GM12865 (cell line): Measurements from ENCODE around the gene HSPG2.
A peak's percentile ranks its signal among the peaks of the same experiment; 100 is the strongest.
"Not testable (repeated sequence)": the region's sequence is repeated elsewhere in the genome, so short reads cannot be mapped to it uniquely, and the experiment has no call there.

Source experiments
- DNase-seq: peaks from one replicate; pipeline ENCODE4 v3.0.0; 2010; ENCODE audit warnings: low read depth
- H3K4me3 ChIP-seq: 2 replicates; pipeline ENCODE4 v1.5.1; 2011; ENCODE audit warnings: mild to moderate bottlenecking, low read depth, low read length, control low read depth
- TF ChIP-seq, protein P1 (sequence below): IDR thresholded peaks from 2 replicates; pipeline ENCODE4 v1.5.1; 2011; ENCODE audit warnings: low read length, control low read depth, low read depth, inconsistent platforms; ENCODE audit not compliant: insufficient read depth; ENCODE audit errors: missing control alignments

The HSPG2 gene

DNA sequence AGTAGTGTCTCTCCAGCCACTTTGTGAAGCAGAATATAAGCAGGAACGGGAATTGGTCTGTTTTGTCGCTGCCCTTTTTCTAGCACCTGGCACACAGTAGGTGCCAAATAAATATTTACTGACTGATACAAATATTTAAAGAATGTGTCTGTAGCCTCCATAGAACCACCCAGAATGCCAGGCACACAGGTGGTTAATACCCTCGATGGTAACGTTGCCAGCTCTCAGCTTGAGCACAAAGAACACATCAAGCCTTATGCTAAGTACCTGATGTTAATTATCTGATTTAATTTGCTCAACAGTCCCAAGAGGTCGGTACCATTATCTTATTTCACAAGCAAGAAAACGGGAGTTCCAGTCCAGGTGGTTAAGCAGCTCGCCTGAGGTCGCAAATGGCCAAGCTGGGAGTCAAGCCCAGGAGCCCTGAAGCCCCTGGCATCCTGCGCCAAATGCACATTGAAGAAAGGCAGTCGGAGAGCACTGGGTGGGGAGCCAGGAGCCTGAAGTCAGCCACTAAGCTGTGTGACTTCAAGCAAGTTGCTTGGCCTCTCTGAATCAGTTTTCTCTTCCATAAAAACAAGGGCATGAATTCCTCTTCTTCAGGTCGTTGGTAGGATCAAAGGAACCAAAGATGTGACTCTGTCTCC, 26.4 kb downstream of the HSPG2 start:
- TF ChIP-seq, protein P1, sequence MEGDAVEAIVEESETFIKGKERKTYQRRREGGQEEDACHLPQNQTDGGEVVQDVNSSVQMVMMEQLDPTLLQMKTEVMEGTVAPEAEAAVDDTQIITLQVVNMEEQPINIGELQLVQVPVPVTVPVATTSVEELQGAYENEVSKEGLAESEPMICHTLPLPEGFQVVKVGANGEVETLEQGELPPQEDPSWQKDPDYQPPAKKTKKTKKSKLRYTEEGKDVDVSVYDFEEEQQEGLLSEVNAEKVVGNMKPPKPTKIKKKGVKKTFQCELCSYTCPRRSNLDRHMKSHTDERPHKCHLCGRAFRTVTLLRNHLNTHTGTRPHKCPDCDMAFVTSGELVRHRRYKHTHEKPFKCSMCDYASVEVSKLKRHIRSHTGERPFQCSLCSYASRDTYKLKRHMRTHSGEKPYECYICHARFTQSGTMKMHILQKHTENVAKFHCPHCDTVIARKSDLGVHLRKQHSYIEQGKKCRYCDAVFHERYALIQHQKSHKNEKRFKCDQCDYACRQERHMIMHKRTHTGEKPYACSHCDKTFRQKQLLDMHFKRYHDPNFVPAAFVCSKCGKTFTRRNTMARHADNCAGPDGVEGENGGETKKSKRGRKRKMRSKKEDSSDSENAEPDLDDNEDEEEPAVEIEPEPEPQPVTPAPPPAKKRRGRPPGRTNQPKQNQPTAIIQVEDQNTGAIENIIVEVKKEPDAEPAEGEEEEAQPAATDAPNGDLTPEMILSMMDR: no peak
- DNase-seq: no peak
- H3K4me3 ChIP-seq: no peak overlapping the region

DNA sequence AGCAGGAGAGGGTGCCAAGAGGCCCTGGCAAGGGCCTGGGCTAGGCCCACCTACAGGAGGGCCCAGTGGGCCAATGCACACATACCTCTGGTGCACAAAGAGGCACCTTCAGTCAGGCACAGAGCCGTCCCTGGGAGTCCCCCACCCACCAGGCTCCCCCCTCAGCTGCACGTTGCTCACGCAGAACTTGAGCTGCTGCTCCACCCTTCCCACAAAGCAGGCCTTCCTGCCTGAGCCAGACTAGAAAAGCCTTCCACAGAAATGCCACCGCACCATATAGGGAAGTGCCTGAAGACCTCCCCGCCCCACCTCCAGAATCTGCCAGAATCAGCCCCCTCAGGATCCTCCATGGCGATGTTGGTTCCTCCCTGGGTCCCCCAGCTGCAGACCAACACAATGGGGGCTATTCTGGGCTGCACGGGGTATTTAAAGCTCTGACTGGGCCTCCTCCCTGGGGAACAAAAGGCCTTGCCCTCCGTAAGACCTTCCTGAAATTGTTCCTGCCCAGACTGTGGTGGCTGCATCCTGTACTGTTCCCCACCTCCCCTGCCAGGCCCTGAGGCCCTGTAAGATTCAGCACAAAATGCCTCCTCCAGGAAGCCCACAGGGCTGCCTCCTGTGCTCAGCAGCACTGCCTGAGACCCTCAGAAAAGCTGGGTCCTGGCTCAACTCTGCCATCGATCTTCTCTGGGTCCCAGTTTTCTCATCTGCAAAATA, 27.2 kb downstream of the HSPG2 start:
- TF ChIP-seq, protein P1: no peak
- 0 out of 2 replicates have a peak overlapping the region, but pooled peaks have one; percentile 7 for H3K4me3 ChIP-seq
- peak; percentile 46 for DNase-seq

DNA sequence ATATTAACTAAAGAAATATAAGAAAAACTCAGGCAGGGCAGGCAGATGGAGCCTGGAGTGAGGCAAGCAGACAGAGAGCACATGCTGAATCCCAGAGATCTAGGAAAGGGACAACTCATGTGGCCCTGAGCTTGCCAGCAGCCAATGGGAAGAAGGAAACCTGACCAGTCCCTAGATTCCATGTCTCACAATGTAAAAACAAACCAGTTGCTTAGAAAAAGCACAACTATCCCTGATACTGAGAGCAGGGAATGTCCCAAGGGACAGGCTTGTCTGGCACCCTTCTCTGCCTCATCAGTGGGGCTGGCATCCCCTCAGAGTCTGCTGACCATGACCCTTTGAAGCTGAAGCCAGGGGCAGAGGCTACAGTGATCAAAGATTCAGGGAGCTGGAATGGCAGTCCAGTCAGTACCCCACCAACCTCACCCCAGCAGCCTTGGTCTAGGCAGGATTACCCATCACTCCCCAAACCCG, 27.8 kb downstream of the HSPG2 start:
- TF ChIP-seq, protein P1: no peak
- DNase-seq: no peak

DNA sequence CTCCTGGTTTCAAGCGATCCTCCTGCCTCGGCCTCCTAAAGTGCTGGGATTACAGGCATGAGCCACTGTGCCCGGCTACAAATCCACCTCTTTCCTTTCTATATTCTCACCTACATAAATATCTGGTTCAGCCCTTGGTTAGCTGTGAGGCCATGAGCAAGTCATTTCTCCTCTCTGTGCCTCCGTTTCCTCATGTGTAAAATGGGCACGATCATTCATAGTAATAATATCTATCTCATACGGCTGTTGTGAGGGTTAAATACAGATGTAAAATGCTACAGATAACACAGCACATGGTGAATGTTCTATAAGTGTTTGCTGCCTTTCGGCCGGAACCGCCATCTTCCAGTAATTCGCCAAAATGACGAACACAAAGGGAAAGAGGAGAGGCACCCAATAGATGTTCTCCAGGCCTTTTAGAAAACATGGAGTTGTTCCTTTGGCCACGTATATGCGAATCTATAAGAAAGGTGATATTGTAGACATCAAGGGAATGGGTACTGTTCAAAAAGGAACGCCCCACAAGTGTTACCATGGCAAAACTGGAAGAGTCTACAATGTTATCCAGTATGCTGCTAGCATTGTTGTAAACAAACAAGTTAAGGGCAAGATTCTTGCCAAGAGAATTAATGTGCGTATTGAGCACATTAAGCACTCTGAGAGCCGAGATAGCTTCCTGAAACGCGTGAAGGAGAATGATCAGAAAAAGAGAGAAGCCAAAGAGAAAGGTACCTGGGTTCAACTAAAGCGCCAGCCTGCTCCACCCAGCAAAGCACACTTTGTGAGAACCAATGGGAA, 29.2 kb downstream of the HSPG2 start:
- not testable (repeated sequence) for DNase-seq, H3K4me3 ChIP-seq

More for the DNA sequence above, 27.8 kb downstream of the HSPG2 start:
- 0 out of 2 replicates have a peak overlapping the region, but pooled peaks have one; percentile 7 for H3K4me3 ChIP-seq

DNA sequence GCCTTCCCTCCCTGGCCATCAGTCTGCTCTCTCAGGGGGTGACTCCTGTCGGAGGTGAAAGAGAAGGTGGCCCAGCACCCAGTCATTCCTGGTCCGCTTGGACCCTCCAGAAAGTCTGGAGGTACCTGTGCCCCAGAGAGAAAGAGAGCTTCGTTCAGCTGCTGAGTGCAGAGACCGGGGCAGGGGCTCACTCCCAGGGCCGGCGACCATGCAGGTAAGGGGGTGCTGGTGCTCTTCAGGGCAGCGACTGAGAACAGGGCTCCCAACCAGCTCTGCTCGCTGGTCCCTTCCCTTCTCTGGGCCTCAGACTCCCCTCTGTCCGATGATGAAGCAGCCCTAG, 30.1 kb downstream of the HSPG2 start:
- no peak for DNase-seq
- TF ChIP-seq, protein P1: no peak
- H3K4me3 ChIP-seq: no peak overlapping the region

DNA sequence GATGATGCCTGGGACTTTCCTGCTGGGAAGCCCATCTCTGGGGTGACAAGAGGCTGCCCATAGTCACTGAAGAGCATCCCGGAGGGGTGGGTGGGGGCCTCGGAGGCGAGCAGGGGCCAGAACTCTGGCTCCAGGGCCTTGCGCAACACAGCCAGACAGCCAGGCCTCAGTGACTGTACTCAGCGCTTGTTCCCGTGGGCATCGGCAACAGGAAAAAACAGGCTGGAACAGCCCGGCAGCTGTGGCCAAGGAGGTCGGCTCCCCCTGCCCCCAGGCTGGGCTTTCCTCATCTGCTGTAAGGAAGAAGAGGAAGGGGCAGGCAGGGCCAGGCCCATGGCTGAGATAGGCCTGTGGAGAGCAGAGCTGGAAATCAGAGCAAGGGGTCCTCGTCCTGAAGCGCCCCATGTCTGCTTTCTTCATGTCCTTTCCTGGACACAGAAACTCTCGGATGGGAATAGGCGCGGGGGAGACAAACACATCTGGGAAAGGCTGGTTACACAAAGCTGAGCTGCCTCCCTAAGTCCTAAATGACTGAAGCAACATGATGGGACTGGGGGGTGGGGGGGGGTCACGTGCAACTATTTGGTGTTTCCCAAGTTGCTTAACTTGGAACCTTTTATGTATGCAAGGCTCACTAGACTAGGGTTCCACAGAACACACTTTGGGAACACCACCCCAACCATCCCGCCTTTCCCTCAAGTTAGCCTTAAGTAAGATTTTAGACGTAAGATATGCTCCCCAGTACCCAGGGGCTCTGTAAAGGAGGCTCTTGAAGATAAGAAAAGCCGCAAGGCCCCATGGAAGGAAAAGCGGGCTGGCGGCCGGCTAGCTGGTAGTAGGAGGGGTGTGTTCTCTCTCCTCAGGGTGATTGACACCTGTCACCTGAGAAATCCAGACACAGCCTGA, 30.7 kb downstream of the HSPG2 start:
- no peak overlapping the region for H3K4me3 ChIP-seq
- TF ChIP-seq, protein P1: no peak
- no peak for DNase-seq
